ENCODE results near the gene IL17C. TPM values are rescaled to one million over a fixed set of nuclear protein-coding genes. Genes with fewer than 3 reads are reported as not detected.
A peak's percentile ranks its signal among the peaks of the same experiment; 100 is the strongest.
"Not testable (repeated sequence)": the region's sequence is repeated elsewhere in the genome, so short reads cannot be mapped to it uniquely, and the experiment has no call there.

Gene IL17C, protein sequence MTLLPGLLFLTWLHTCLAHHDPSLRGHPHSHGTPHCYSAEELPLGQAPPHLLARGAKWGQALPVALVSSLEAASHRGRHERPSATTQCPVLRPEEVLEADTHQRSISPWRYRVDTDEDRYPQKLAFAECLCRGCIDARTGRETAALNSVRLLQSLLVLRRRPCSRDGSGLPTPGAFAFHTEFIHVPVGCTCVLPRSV
- not detected in 2 replicates for total RNA-seq

DNA sequence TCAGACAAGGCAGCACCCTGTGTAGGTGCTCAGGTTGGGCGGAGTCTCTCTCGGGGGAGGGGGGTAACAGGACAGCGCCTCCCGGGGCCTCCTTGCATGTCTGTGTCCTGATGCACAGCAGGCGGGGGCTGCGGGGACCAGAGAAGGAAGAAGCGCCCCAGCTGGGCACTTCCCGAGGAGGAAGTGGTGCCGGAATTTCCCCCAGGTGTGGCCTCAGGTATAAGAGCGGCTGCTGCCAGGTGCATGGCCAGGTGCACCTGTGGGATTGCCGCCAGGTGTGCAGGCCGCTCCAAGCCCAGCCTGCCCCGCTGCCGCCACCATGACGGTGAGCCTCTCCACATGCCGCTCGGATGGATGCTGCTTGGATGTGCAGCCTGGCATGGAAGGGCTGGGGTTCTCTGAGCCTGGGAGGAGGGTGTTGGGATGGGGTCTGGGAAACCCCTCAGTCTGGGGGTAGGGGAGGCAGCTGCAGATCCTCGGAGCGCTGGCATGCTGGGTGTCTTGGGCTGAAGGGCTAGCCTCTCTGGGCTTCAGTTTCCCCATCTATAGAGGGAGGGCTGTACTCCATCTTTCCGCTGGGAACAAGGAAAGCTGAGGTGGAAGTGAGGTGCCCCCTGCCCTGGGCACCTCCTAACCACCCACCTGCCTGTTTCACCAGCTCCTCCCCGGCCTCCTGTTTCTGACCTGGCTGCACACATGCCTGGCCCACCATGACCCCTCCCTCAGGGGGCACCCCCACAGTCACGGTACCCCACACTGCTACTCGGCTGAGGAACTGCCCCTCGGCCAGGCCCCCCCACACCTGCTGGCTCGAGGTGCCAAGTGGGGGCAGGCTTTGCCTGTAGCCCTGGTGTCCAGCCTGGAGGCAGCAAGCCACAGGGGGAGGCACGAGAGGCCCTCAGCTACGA lies at the start of gene IL17C:
TSS of gene IL17C (plus strand) at position 250 of the 908 bp plus-strand sequence. CDS start at position 320, 70 bp downstream.
- DNase-seq, result no peak

DNA sequence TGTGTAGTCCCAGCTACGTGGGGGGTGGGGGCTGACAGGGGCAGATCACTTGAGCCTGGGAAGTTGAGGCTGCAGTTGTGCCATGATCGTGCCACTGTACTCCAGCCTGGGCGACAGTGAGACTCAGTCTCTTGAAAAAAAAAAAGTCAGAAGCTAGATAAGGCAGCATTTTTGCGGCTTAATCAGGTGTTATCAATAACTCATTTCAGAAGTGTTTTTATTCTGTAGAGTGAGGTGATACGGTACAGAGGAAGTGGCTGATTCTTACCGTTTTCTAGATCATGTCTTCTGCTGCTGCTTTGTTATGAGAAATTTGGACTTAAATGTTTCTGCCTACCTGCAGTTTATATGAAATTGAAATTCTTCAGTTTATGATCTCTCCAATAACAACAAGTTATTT lies 49.6 kb upstream of the IL17C start:
- DNase-seq, result no peak

DNA sequence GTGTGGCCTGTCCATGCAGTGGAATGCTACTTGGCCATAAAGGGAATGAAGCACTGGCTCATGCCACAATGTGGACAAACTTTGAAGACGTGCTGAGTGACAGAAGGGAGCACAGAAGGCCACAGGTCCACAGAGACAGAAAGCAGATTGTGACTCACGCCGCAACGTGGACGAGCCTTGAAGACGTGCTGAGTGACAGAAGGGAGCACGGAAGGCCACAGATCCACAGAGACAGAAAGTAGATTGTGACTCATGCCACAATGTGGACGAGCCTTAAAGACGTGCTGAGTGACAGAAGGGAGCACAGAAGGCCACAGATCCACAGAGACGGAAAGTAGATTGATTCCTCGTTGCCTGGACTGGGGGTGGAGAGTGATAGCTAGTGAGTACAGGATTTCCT lies 48.9 kb upstream of the IL17C start:
- DNase-seq, result no peak

DNA sequence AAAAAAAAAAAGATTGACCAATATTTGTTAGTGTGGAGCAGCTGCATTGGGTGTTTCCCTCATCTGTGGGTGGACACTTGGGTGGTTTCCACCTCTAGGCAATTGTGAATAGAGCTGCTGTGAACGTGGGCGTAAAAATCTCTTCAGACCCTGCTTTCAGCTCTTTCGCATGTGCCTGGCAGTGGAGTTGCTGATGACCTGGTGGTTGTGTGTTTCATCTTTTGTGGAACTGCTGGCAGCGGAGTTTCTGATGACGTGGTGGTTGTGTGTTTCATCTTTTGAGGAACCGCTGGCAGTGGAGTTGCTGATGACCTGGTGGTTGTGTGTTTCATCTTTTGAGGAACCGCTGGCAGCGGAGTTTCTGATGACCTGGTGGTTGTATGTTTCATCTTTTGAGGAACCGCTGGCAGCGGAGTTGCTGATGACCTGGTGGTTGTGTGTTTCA lies 46.8 kb upstream of the IL17C start:
- DNase-seq, result no peak

DNA sequence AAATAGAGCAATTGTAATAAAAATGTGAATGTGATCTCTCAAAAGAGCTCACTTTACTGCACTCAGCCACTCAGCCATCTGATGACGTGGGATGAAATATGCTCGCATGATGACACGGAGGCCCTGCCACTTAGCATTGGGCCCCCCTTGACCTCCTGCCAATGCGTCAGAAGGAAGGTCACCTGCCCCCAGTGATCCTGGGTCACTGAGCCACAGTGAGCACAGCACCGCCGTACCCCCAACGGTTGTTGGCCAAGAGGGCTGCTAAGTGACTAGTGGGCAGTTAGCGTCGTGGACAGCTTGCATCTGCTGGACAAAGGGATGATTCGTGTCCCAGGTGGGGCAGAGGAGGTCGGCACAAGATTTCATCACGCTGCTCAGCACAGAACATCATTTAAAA lies 45.3 kb upstream of the IL17C start:
- DNase-seq, result no peak

DNA sequence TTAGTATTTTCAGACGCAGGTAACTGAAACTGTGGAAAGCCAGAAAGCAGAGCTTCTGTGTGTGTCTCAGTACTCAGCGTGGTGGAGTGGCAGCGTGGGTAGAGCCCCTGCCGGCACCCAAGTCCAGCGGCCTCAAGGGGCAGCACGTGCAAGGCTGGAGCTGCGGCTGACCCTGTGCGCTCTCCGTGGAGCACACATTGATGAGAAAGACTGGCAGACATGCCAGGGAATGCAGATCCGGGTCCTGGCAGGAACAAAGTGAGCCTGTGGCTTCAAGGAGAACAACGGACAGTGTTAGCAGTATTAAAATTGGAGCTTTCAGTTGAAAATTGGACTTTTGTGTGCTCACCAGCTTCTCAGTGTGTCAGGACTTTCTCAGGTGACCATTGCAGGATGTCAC lies 44.9 kb upstream of the IL17C start:
- no peak for DNase-seq

DNA sequence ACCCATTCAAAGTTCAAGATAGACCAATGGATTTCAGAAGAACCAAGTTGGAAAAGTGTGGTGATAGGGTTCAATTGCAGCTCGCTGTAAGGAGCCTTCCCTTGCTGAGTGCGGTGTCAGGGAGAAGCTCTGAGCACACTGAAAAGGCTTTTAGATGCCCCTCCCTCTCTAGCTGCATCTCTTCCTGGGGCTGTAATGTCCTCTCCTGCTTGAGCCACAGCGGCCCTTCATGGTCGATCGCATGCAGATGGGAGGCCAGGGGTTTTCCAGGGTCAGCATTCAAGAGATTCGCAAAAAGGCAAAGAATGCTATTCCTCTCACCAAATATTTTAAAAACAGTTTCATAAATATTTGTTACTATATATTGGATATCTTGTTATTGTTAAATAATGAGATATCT lies 44.5 kb upstream of the IL17C start:
- DNase-seq, result no peak

DNA sequence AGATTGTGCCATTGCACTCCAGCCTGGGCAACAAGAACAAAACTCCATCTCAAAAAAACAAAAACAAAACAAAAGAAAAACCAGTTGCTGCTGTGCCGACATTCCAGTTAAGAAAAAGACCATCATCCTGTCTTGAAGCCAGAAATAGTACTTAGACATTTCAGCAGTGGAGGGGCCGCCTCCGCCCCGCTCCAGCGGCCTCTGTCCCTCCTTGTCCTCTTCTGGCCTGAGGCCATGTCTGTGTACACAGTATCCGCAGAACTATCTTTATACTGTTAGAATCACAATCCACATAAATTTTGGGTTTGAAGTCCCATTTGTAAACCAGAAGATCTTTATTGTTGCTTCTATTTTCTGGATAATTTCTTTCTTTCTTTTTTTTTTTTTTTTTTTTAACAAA lies 43.3 kb upstream of the IL17C start:
- no peak for DNase-seq

DNA sequence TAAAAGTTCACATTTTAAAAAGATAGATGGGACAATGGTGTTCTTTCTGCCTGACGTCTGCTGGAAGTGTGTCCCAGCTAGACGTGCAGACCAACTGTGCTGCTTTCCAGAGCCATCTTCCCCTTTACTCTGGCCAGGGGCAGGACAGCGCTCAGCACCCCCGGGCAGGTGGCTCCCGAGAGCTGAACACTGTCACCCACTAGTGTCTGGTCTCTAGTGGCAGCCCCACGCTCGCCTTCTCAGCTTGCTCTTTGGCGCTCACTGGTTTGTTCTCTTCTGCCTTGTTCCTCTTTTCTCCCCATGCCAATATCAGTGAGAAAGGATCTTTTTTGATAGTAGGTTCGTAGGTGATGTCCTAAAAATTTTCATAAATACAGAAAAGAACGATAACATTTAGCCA lies 42.5 kb upstream of the IL17C start:
- no peak for DNase-seq

DNA sequence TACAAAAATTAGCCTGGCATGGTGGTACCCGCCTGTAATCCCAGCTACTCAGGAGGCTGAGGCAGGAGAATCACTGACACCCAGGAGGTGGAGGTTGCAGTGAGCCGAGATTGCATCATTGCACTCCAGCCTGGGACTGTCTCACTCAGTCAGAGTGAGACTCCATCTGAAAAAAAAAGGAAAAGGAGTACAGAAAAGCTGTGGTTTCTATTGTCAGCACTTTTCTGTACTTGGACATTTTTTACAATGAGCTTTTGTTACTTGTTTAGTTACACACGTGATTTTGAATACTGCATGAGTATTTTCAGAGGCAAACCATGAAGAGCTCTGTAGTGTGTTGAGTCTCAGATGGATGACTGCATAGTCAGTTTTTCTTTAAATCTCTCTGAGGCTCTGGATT lies 41.9 kb upstream of the IL17C start:
- no peak for DNase-seq

DNA sequence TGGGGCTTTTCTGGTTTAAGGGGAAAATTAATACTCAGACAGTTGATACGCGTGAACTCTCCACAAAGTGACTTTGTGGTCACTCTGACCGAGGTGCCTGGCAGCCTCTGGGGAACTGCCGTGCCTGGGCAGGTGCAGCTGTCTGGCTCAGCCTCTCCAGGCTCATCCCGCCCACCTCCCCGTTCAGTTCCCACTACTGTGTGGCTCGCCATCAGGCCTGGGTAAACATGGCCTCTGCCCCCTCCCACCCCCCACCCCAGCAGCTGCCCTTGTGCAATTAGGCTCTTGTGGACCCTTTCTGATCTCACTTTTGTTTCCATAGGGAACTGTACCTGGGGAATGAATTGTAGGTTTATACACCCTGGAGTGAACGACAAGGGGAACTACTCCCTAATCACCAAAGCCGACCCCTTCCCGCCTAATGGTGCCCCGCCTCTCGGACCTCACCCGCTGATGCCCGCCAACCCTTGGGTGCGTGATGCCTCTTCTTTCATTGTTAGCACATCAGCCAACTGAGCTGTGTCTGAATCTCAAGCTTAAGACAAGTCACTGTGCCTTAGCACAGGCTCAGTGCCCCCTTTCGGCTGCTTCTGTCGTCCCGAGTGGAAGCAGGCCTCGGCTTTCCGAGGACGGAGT lies 40.4 kb upstream of the IL17C start:
- DNase-seq, result no peak

DNA sequence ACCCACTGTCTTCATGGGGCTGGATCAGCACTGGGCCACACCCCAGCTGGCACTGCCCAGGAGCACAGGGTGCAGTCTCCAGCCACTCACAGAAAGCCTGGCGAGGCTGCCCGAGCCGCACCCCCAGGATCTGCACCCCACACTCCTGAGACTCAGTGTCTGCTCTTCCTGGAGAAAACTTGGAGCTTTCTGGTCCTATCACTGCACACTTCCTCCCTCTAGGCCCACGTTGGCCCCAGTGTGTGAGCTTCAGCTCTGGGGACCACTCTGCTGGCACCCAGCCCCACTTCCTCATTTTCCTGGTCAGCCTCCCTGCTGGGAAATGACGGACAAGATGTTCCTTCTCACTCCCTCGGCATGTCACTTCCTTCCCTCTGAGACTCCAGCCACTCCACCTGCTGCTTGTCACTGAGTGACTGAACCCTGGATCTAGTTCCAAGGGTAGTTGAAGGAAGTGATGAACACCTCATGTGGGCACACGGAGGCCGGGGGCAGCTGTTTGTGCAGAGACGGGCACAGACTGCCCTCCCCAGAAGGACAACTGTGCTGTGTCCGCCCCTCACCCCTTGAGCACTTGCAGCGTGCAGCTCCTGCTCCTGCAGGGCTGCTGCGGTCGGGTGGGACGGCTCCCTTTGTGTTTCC lies 39.2 kb upstream of the IL17C start:
- peak; percentile 77 for DNase-seq

DNA sequence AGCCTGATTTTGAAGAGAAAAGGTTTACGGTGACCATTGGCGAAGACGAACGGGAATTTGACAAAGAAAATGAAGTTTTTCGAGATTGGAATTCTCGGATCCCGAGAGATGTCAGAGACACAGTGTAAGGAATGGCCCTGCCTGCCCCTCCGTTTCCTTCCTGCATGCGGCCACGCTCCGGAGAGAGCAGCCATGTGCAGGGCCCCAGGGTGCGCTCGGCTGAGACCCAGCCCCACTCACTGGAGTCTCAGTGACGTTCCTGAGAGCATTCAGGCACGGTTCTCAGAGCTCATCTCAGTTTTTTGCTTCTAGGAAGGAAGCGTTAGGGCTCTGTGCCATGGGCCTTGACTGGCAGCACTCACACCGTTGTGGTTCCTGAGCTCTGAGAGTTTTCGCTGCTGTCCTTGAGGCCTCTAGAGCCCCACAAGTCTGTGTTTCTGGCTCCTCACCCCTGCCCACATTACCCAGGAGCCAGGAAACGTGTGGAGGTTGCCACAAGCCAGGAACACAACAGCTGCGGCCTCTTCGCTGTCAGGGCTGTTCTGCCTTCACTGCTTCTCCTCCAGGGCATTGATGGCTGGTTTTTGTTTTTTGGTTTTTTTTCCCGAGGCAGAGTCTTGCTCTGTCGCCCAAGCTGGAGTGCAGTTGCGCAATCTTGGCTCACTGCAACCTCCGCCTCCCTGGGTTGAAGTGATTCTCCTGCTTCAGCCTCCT lies 38.4 kb upstream of the IL17C start:
- DNase-seq, result no peak

DNA sequence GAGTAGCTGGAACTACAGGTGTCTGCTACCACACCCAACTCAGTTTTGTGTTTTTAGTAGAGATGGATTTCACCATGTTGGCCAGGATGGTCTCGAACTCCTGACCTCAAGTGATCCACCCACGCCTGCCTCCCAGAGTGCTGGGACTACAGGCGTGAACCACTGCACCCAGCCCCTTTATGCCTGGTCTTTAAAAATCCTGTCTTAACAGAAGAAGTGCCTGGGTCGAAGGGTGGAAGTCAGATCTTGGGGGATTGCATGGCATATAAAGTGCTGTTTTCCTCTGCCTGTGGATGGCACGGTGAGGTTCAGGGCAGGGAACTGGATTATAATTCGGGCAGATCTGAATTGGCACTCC lies 37.9 kb upstream of the IL17C start:
- DNase-seq, result no peak

DNA sequence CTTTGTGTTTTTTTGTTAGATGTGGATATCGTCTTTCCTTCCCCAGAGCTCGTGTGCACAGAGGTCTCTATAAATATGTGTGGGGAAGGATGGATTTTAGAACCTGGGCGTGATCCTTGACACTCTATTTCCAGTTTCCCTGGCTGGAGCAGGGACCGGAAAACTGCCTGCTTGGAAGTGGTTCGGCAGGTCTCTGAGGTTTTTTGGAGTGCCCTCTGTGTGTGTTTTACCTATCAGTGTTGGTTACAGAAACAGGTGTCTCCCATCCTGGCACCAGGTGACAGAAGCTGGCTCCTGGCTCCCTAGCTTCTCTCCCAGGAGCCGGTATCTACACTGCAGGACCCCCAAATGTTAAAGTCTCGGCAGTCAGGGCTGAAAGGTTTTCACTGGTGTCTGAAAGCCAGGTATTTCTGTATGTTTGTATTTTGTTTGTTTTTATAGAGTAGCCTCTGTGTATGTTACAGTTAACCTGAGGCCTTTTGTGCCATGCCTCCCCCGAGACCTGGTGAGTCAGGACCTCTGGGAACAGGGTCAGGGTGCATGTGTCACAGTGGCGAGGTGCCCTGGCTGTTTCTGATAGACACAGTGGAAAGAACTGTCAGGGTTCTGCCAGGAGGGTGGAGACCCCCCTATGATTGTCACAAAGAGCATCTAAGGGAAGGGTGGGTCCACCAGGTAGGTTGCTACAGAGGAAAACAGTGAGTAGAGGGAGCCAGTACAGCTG lies 36.9 kb upstream of the IL17C start:
- DNase-seq, result no peak

DNA sequence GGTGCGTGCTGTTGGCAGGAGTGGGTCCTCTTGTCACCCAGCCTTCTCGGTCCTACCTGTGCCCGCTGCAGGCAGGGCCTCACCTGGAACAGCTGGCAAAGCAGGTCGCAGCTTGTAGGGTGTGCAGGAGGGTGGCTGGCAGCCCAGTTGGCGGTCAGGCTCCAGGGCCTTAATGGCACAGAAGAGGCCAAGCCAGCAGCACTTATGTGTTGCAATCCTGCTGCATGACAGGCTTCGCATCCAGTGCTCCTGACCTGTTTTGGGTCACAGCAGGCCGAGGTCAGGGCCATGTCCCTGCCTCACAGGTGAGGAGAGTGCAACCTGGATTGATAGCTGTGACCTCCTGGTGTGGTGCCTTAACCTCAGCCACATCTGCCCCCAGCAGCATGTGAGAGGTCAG lies 36.3 kb upstream of the IL17C start:
- no peak for DNase-seq

DNA sequence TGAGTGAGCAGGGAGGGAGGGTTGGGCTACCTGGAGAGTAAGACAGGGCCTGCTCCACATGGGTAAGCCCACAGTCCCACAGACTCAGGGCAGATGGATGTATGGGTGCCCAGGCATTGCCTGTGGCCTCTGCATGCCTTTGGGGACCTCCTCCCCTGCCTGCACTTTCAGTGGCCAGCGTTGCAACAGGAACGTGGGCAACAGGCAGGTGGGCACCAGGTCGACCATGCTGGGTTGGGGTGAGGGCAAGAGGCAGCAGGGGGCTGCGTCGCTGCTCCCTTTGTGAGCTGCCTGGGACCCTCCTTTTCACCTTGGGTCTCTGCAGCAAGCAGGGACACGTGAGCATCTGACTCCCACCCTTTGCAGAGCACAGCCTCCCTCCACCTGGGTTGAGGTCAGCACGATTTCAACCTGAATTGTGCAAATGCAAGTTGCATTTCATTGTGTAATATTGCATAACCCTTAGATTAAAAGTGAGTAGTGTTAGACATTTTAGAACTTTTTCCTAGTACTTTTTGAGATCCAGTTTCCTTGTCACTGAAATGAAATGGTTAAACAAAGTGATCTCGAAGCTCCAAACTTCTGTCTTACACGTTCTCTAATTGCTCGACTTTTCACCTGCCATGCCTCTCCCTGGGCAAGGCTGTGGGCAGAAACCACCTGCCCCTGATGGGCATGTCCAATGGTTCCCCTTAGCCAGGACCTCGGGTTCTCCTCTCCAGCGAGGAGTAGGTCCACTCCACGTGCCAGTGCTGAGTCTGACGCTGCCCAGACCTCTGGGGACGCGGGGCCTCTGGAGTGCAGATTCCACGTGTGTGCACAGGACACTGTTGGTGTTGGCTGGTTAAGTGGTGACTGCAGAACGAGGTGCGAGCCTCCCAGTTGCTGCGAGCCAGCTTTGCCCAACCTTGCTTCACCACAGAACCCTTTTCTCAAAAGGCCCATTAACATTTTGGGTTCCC lies 32.9 kb upstream of the IL17C start:
- no peak for DNase-seq

DNA sequence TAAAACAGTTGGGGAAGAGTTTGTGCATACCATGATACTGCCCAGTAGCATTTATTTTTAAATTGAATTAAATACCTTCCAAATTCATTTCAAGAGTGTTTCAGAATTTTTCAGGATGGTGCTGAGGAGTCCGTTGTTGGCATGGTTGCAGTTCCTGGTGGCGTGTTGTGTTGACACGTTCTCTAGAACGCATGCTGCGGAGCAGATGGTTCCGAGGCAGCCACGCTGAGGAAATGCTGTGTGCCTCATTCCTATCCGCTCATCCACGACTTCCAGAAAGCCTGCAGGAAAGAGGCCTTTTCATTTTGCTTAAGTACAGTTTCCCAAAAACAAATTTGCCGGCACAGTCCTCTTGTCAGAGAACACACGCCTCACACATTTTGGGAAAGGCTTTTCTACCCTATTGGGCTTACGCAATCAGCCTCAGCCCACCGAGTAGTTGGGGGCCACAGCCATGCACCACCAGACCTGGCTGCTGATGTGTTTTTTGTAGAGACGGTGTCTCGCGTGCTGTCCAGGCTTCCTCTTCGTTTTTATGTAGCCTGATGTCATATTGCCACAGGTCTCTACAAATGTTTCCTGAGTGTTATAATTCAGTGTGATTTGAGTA lies 32.1 kb upstream of the IL17C start:
- DNase-seq, result no peak

DNA sequence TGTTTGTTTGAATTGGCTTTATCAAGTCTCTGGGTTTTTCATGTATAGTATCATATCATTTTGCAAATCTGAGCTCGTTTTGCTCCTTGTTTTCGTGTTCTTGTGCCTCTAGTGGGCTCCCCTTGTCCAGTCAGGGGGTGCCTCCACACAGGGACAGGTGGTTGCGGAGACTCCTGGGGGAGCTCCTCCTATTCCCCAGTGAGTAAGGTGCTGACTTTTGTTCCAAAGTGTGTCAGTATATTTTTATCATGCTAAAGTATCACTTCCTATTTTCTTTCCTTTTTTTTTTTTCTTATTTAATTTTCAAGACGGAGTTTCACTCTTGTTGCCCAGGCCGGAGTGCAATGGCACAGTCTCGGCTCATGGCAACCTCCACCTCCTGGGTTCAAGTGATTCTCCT lies 30.3 kb upstream of the IL17C start:
- no peak for DNase-seq

DNA sequence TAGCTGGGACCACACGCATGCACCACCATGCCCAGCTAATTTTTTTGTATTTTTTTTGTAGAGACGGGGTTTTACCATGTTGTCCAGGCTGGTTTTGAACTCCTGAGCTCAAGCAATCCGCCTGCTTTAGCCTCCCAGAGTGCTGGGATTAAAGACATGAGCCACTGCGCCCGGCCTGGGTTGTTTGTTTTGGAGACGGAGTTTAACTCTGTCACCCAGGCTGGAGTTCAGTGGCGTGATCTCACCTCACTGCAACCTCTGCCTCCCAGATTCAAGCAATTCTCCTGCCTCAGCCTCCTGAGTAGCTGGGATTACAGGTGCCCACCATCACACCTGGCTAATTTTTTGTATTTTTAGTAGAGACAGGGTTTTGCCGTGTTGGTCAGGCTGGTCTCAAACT lies 28.9 kb upstream of the IL17C start:
- not testable (repeated sequence) for DNase-seq
